ENCODE data around the gene DDX28.

- TF ChIP-seq POLR2A (IDR thresholded peaks at IDR 0.05; ENCODE audit: low read depth, low read length): no peak
- no peak for TF ChIP-seq POLR2AphosphoS5 (IDR thresholded peaks at IDR 0.05; ENCODE audit: low read depth, low read length)
- no peak for TF ChIP-seq SPI1 (IDR thresholded peaks at IDR 0.05; ENCODE audit: low read depth, low read length)
- TF ChIP-seq TAF1 (IDR thresholded peaks at IDR 0.05; ENCODE audit: low read depth, low read length): no peak
These were observed 34.4 kb downstream of the DDX28 start for GRCh38 chr16:67988675-67989074.
